EL (cell line): ENCODE measurements around the gene IL17RC.

Source experiments
- DNase-seq: peaks from one replicate; pipeline ENCODE4 v3.0.0-alpha.2; 2016

The IL17RC gene

GRCh38 chr3:9947025-9947995 is 30.4 kb downstream of the IL17RC start:
- peak; percentile 79 for DNase-seq

GRCh38 chr3:9948586-9948985 is 31.7 kb downstream of the IL17RC start:
- DNase-seq = no peak

GRCh38 chr3:9949115-9949514 is 32.2 kb downstream of the IL17RC start:
- no peak for DNase-seq

GRCh38 chr3:9949626-9950025 is 32.7 kb downstream of the IL17RC start:
- DNase-seq = no peak

- DNase-seq = no peak
Measured at GRCh38 chr3:9951126-9951525, 34.2 kb downstream of the IL17RC start.

GRCh38 chr3:9951598-9951961 is 34.7 kb downstream of the IL17RC start:
- no peak for DNase-seq

GRCh38 chr3:9951962-9952805 is 35.3 kb downstream of the IL17RC start, which contains the start of gene PRRT3:
PRRT3 (minus strand) TSS chr3:9952408; CDS start chr3:9950115, 2,293 bp downstream.
- DNase-seq = peak; percentile 47

- DNase-seq = no peak
Measured at GRCh38 chr3:9955067-9955502, 38.2 kb downstream of the IL17RC start.

- DNase-seq = peak; percentile 20
Measured at GRCh38 chr3:9955611-9956352, 38.9 kb downstream of the IL17RC start.

GRCh38 chr3:9957214-9957613 is 40.3 kb downstream of the IL17RC start:
- DNase-seq = no peak

GRCh38 chr3:9965200-9965875 is 48.4 kb downstream of the IL17RC start:
- DNase-seq = no peak

GRCh38 chr3:9966841-9967240 is 49.9 kb downstream of the IL17RC start:
- no peak for DNase-seq

- DNase-seq = no peak
Measured at GRCh38 chr3:9969632-9970019, 52.7 kb downstream of the IL17RC start.

- DNase-seq = peak; percentile 81
Measured at GRCh38 chr3:9970020-9970652, 53.2 kb downstream of the IL17RC start.

GRCh38 chr3:9976721-9977709 is 60.1 kb downstream of the IL17RC start:
- peak; percentile 96 for DNase-seq

- DNase-seq = no peak
Measured at GRCh38 chr3:9978710-9979305, 61.9 kb downstream of the IL17RC start.

GRCh38 chr3:9980251-9980650 is 63.4 kb downstream of the IL17RC start:
- no peak for DNase-seq
